CD4-positive, alpha-beta T cell treated with Interleukin-15 for 4 hours (primary cell): Measurements from ENCODE around the gene ASB7.

Experiments
- DNase-seq: peaks from one replicate; pipeline ENCODE4 v3.0.0-alpha.2; 2020; ENCODE audit warnings: low spot score

The ASB7 gene

DNA sequence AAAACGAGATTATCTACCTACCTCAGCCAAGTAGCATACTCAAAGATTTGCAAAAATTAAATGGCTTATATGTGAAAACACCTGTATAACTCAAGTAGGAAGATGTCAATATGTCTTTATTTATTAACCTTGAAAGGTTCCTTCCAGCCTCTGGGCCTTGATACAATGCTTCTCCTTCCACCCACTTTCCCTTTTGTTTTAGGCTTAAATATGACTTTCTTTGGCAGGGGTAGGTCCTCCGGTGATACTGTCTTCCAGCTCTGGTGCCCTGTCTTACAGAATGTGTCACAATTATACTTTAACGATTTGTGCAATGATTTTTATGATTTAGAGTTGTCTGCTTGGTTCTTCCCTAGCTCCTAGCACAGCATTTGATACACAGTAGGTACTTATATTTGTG lies 4.5 kb upstream of the ASB7 start:
- no peak for DNase-seq

DNA sequence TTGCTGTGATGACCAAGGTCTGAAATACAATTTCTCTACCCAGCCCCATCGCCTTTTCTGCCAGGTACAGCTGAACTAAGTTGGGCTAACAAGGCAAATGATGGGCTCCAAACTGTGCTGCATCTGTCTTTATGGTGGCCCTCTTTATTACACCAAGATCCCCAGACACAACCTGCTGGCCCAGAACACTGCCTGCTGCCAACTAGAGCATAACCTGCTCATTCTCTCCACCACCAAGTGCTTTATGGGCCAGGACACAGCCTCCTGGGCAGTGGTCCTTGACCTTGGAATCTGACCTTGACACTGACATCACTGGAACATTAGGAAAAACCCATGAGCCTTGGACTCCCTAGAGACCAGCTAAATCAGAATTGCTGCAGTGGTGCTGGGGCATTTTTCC lies 3.7 kb upstream of the ASB7 start:
- DNase-seq = no peak

- peak; percentile 31 for DNase-seq
Measured at GRCh38 chr15:100601163-100601562, 1.2 kb upstream of the ASB7 start.

DNA sequence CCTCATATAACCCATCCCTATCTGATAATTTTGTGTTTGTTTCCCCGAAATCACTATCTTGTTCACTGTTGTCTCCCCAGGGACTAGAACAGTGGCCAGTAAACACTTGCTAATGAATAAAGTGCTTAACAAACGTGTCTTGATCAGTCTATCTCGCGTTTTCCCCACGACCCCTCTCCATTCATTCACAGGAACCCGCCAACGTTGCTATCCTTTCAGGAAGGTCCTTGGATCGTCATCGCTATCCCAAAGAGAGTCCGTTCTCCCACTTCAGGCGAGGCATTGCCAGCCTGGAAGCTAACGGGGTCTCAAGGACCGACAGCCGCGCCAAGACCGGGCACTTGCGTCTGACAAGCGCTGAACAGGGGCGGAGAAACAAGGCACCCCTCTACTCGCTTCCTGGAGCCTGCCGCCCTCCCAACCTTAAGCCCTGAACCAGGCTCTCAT lies 749 bp upstream of the ASB7 start:
- DNase-seq = no peak

DNA sequence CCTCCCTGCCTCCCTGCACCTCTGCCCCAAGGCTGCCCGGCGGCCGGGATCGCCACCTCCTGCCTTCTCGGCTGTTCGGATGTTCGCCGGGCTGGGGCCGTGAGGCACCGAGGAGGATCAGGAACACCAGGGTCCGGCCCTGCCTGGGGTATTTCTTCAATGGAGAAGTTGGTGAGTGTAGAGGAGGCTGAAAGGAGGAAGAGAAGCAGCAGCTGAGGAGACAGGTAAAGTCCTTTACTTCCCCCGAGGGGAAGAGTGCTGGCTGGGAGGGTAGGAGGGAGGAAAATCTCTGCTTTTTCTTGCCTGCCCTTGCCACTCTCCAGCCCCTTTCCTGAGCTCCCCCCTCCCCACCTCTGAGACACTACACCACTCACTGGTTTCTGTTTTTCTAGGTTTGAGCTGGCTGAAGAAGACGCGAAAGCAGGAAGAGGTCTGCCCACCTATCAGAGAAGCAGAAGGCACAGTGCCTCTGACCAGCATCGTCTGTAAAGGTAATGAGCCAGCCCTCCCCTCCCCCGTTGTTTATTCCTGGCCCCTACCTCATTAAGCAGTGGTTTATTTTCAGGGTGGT lies 519 bp downstream of the ASB7 start:
- peak; percentile 38 for DNase-seq

GRCh38 chr15:100612539-100612938 lies 10.2 kb downstream of the ASB7 start:
- no peak for DNase-seq

- DNase-seq = no peak
Measured at GRCh38 chr15:100613208-100613607, 10.8 kb downstream of the ASB7 start.

DNA sequence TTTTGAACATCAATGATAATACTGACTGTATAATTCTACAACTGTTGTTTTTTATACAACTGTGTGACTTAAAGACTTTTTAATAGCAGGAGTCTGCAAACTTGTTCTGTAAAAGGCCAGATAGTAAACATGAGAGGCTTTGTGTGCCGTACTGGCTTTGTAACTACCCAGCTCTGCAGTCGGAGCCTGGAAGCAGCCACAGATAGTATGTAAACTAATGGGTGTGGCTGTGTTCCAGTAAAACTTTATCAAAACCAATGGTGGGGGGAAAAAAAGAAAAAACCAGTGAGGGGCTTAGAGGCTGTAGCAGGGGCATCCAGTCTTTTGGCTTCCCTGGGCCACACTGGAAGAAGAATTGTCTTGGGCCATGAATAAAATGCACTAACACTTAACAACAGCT lies 11.9 kb downstream of the ASB7 start:
- DNase-seq = no peak

- DNase-seq = no peak
Measured at GRCh38 chr15:100614918-100615317, 12.5 kb downstream of the ASB7 start.

DNA sequence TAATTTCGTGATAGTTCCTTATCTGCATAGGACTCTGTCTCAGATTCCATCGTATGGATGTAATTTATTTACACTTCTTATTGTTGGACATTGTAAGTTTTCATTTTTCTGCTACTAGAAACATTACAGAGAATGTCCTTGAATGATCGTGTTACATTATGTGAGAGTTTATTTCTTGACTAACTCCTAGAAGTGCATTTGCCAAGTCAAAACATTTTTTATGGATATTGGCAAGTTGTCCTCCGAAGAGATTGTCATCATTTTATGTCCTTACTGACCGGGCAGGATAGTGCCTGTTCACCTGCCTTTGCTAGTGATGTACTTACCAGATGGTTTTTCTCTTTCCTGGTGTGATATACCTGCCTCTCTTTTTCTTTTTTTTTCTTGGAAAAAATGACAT lies 13.4 kb downstream of the ASB7 start:
- DNase-seq = no peak

GRCh38 chr15:100616700-100617099 lies 14.3 kb downstream of the ASB7 start:
- no peak for DNase-seq

DNA sequence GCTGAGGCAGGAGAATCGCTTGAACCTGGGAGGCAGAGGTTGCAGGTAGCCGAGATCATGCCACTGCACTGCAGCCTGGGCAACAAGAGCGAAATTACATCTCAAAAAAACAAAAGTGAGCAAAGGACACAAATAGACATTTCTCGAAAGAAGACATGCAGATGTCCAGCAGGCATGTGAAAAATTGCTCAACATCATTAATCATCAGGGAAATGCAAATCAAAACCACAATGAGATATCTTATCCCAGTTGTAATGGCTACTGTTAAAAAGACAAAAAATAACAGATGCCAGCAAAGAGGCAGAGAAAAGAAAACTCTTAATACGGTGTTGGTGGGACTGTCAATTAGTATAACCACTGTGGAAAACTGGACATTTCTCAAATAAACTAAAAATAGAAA lies 20.9 kb downstream of the ASB7 start:
- DNase-seq = no peak

DNA sequence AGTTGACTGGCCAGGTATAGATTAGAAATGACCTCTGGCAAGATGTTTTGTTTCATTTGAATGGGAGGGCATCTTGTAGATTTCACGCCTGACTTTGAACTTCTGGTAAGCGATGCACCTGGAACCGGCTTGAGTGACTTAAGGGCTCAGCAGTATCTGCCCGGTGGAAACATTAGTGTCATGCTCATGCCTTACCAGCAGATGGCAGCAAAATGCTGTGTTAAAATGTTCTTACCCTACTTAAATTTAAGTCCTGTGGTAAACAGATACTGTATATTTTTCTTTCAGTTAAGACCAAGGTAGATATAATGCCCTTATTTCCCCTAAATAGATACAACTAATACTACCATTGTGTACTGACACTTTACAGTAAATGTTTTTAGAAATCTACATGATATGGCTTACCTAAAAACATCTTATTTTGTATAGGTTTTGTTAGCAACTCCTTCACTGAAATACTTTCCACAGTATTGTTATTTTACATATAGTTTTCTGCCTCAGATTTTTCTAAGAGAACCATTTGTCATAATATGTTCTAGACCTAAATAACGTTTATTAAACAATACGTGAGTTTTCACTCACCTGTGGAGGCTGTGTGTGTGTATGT lies 25.5 kb downstream of the ASB7 start:
- DNase-seq = peak; percentile 73

GRCh38 chr15:100628746-100629145 lies 26.4 kb downstream of the ASB7 start:
- no peak for DNase-seq

DNA sequence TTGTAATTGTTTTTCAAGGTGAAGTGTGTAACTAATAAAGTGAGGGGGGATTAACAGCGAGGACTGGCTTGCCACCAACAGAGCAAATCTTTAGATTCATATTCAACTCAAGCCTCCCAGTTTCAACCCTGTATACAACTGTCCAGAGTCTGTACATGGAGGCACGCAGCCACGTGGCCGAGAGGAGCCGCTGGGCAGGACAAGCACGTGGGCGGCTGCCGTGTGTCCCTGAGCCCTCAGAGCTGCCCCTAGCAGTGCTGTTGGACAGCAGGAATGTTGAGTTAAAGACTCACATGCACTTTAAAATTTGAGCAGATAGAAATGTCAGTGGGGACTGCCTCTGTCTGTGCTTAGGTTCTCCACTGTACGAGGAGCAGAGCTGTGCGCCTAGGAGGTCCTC lies 29.4 kb downstream of the ASB7 start:
- no peak for DNase-seq

DNA sequence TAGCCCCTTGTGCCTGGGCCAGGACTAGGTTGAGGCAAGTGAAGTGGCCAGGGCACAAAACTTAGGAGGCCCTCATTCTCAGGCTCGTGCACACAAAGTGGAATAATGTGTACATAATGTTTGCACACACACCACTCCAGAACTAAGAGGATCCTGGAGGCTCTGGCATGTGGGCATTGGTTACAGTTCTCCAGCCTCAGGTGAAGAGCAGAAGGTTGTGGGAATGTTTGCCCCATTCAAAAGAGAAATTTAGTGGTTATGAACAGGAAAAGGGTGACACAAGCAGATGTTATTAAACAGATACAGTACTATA lies 31.3 kb downstream of the ASB7 start:
- no peak for DNase-seq

- no peak for DNase-seq
Measured at GRCh38 chr15:100635406-100636071, 33.1 kb downstream of the ASB7 start.

GRCh38 chr15:100638177-100638730 lies 35.9 kb downstream of the ASB7 start:
- no peak for DNase-seq

GRCh38 chr15:100642213-100642949 lies 40.0 kb downstream of the ASB7 start:
- DNase-seq = no peak

GRCh38 chr15:100642950-100643338 lies 40.6 kb downstream of the ASB7 start:
- DNase-seq = no peak

DNA sequence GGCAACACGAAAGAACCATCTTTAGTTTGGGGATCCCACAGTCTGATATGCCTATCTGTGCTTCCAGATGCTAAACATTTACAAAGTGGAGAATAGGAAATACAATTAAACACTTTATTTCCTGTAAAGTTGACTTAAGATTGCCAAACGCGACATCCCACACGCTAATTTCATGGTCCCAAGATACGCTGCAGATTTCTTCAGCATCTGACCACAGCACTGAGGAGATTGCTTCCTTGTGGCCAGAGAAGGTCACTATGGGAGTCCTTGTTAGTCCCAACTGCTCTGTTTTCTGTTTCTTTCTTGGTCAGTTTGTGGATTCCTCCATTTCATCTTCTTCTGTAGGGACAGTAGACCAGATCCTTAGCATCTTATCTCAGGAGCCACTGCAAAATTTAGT lies 43.3 kb downstream of the ASB7 start:
- no peak for DNase-seq

GRCh38 chr15:100648951-100649350 lies 46.6 kb downstream of the ASB7 start:
- DNase-seq = no peak

- DNase-seq = no peak
Measured at GRCh38 chr15:100650685-100651084, 48.3 kb downstream of the ASB7 start.
